SIG-M5 (cell line): ENCODE data around the gene KLHL40.

Experiments used
- DNase-seq: peaks from one replicate; lab custom pipeline; 2025; lab: John Stamatoyannopoulos, UW

The KLHL40 gene

DNA sequence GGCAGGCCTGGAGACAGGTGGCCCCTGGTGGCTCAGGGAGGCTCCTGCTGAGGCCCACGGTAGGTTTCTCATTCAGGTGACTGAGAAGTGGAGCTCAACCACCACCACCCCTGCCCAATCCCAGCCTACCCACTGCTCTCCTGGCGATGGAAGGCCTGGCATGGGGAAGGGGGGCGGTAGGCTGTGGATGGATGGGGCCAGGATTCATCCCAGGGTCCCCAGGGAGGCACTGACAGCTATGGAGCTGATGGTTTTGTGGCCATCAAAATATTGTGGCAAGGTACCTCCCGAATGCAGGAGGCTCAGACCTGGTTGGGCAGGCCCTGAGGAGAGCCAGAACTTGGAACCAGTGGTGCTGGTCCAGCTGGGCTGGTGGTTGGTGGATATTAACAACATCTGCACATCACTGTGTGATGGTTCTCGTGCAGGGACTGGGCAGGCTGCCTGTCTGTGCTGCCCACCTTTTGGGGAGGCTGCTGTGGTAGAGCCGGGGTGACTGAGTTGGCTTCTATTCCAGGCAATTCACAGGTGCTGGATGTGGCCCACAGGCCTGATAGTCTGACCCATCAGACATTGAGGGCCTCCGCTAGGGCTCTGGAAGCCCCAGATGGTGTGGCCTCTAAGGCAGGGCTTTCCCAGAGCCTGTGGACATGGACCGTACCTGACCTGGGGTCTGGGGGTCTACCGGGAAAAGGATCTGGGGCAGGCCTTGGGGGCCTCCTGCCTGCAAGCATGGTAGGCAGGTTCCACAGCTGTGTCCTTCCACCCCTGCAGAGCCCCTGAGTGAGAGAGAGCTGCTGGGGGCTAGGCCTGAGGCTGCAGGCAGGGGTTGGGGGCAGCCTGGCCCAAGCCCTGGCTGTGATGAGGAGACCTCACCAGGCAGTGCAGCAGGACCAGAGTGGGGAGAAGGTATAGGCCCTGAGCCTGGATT lies 28.4 kb upstream of the KLHL40 start:
- no peak for DNase-seq

DNA sequence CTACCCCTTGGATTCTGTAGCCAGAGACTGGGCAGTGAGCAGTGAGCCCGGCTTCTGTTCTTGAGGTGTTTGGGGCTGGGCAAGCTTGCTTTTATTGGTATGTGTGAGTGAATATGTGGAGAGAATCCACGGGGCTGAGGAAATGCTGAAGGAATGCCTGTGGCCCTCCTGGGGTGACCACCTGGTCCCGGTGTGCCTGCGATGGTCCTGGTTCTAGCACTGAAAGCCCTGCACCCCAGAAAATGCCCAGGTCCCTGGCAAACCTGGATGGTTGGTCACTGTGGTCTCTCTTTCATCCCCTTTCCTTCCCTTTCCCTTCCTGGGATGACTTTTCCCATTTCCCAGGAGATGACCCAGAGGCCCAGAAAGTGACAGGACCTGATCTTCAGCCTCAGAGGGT lies 27.7 kb upstream of the KLHL40 start:
- DNase-seq: no peak

DNA sequence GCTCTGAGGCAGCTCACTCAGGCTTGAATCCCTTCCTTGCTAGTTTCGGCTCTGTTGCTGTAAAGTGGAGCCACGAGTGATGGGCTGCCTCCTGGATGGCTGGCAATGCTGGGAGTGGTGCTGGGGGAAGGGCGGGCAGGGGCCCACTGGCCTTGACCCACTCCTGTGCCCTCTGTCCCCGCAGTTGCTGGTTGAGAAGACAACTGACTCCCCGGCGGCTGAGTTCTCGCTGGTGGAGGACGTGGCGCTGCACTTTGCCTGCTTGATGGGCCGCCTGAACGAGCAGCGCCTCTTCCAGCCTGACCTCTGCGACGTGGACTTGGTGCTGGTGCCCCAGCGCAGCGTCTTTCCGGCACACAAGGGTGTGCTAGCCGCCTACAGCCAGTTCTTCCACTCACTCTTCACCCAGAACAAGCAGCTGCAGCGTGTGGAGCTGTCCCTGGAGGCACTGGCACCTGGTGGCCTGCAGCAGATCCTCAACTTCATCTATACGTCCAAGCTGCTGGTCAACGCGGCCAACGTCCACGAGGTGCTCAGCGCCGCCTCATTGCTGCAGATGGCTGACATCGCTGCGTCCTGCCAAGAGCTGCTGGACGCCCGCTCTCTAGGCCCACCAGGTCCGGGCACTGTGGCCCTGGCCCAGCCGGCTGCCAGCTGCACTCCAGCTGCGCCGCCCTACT lies 27.1 kb upstream of the KLHL40 start:
- DNase-seq: no peak

DNA sequence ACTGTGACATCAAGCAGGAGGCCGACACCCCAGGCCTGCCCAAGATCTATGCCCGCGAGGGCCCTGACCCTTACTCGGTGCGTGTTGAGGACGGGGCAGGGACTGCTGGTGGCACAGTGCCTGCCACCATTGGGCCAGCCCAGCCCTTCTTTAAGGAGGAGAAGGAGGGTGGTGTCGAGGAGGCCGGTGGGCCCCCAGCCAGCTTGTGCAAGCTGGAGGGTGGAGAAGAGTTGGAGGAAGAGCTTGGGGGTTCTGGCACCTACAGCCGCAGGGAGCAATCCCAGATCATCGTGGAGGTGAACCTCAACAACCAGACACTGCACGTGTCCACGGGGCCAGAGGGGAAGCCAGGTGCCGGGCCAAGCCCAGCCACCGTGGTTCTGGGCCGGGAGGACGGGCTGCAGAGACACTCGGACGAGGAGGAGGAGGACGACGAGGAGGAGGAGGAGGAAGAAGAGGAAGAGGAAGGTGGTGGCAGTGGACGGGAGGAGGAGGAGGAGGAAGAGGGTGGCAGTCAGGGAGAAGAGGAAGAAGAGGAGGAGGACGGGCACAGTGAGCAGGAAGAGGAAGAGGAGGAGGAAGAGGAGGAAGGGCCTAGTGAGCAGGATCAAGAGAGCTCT lies 26.5 kb upstream of the KLHL40 start:
- DNase-seq: no peak

DNA sequence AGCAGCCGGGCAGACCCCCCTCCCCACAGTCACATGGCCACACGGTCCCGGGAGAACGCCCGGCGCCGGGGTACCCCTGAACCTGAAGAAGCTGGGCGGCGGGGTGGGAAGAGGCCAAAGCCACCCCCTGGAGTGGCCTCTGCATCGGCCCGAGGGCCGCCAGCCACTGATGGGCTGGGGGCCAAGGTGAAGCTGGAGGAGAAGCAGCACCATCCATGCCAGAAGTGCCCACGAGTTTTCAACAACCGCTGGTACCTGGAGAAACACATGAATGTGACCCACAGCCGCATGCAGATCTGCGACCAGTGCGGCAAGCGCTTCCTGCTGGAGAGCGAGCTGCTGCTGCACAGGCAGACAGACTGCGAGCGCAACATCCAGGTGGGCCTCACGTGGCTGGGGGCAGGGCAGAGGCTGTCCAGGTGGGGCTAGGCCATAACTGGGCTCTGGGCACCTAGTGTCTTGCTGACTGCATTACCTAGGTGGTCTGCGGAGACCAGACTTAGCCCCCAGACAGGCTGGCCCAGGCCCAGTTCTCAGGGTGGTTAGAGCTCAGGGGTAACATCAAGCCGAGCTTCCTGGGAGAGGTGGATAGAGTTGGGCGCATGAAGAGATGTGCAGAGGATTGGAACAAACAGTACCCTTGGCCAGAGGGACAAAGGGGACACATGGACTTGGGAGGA lies 25.7 kb upstream of the KLHL40 start:
- DNase-seq: no peak

DNA sequence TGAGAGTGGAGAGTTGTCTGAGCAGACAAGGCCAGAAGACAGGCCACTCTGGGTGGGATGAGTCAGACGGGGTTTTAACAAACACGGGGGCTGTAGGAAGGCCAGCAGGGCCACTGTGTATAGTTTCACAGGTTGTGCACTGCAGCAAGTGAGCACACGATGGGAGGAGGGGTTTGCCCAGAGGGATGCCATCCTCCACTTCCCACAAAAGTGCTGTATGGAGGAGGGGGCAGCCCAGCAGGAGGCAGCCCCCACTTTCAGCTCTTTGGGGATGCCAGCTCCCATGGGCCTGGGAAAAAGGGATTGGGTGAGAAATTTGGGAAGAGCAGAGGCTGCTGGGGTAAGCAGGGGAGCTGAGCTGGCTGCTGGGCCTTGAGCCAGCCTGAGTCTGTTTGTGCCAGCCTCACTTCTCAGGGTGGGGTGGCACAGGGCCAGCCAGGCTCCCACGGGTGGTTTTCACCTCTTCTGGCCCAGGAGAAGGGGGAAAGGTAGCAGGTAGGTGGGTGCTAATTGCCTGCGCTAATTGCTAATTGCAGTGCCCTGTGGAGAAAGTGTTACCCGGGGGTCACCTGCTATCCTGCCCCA lies 25.1 kb upstream of the KLHL40 start:
- no peak for DNase-seq

DNA sequence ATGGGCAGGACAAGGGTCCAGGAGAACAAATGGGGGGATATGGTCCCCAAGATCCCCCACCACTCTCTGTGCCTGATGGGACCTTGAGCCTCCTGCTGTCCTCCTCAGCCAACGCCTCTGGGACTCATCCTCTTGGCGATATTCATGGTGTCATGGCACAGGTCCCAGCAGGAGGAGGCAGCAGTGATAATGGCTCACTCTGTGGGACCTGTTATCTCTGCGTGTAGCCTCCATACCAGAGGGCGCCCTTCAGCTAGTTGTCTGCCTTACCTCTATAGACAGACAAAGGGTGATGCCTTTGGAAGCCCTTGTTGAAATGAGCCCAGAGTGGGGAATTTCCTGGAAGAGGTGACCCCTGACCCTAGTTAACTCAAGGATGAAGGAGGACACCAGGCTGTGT lies 24.4 kb upstream of the KLHL40 start:
- no peak for DNase-seq

DNA sequence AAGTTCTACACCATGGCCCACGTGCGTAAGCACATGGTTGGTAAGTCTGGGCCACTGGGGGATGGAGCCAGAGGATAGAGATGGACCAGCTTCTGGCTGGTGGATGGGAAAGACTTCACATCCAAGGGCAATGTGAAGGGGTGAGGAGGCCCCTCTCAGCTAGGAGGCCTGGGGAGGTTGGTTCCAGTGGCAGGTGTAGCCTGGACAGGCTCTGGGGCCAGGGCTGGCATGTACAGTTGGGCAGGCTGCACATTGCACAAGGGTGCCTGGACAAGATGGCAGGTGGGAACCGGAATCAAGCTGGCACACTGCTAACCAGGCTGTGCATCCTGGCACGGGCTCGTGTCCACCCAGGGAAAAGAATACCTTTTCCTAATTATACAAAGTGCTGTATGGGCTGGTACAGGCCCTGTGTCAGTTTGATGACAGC lies 23.7 kb upstream of the KLHL40 start:
- no peak for DNase-seq

DNA sequence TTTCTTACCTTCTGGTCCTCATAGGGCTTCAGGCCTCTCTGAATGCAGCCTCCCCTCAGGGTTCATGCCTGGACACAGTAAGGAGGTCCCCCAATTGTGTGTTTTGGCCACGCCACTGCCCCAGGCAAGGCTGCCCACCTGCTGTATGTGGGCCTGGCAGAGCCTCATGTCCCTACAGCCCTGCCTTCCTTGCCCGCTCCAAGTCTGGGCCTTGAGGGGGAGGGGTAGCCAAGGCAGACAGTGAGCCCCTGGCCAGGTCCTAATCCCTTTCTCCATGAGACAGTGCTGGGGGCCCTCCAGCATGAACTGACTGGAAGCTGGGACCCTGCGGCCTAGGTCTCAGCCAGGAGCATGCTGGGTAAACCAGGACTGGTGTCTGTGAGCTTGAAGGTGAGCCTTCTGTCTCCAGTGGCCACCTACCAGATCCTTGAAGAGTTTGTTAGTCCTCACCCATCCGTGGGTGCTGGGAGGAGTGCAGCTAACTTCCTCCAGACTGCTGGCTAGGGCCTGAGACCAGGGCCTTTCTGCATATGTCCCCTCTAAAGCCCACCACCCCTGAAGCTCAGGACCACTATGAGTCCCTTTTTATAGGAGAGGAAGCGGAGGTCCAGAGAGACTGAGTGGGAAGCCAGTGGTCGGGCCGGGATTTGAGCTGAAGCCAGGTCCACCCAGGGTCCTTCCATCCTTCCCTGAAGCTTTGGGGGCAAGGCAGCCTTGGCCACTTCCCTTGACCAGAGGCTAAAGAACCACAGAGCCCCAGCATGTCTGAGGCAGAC lies 23.1 kb upstream of the KLHL40 start:
- no peak for DNase-seq

DNA sequence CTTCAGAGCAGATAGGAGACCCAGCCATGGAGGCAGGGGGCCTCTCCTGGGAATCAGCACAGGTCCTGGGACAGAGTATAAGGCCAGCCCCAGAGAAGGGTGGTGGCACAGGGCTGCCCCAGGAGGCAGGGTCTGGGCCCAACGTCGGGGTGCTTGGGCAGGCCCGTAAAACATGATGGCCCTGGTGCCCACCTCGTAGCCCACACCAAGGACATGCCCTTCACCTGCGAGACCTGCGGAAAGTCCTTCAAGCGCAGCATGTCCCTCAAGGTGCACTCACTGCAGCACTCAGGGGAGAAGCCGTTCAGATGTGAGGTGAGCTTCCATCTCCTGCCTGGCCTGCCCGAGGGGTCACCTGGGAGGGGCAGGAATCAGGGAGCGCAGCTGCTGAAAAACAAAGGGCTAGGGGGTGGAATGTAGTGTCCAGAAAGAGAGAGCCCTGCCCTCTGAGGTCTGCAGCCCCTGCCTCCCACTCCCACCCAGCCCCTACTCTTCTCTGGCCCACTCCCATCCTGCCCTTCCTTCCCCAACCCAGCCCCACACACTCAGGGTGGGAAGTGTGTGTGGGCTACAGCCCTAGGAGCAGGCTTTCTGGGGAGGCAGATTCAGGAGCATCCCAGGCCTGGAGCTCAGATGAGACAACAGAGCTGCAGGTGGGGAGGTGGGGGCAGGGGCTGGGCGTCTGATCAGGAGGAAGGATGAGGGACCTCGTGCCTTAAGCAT lies 22.4 kb upstream of the KLHL40 start:
- DNase-seq: no peak

DNA sequence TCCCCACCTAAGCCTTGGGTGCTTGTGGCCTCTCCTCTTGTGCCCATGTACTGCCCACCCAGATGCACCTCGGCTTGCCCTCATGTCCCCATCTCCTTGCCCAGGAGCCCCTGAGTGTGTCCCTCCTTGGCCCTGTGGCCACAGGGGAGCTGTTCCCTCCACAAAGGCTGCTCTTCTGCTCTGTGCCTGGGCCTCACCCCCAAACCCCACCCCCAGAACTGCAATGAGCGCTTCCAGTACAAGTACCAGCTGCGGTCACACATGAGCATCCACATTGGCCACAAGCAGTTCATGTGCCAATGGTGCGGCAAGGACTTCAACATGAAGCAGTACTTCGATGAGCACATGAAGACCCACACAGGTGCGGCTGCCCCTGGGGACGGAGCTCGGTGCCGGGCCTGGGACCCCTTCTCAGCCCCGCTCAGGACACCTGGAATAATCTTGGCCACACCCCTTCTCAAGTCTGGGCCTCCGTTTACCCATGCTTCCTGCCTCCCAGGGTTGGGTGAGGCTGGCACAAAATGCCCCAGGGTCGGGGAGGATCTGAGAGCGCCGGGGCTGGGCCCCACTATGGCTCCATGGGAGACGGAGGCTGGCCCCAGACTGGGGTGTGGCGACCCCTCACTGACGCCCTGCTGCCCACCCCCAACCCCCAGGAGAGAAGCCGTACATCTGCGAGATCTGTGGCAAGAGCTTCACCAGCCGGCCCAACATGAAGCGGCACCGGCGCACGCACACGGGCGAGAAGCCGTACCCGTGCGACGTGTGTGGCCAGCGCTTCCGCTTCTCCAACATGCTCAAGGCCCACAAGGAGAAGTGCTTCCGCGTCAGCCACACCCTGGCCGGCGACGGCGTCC lies 21.5 kb upstream of the KLHL40 start:
- no peak for DNase-seq

DNA sequence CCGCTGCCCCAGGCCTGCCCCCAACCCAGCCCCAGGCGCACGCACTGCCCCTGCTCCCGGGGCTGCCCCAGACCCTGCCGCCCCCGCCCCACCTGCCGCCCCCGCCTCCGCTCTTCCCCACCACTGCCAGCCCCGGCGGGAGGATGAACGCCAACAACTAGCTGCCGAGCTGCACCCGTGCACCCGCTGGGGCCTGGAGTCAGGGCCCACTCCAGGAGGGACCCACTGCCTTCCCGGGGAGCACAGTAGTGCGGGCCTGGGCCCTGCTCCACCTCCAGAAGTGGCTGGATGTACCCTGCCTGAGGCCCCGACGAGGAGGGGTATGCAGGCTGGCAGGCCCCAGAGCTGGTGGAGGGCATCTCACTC lies 20.9 kb upstream of the KLHL40 start:
- DNase-seq: no peak

DNA sequence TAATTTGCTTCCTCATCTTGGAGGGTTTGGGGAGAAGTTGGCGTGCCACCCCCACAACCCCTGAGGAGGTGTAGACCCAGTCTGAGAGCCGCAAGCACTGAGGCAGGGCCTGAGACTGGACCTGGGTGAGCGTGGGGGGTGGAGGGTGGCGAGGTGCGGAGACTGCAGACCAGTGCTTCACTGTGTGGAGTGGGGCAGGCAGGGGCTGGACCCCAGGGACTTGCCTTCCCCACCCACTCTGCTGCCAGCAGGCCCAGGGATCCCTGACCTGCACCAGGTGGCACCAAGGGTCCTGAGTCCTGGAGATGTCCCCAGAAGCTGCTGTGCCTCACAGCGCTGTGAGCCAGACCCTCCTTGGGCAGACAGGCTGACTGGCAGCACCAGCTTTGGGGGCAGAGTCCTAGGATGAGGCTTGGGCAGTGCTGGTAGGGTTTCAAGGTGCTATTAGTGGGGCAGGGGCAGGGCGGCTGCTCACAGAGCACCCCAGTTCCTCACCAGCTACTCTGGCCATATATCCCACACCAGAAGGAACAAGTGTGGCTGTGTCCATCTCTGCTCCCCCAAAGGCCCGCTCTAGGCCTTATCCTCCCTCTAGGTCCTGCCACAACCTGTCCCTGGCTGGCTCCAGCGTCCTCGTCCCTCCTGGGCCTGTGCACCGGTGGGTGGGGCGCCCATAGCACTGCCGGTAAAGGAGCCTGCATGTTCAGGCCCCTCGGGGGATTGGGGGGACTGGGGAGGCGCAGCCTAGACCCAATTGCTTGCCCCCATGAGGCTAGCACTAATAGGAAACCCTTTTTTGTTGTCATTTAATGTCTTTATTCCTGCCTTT lies 20.1 kb upstream of the KLHL40 start:
- no peak for DNase-seq

DNA sequence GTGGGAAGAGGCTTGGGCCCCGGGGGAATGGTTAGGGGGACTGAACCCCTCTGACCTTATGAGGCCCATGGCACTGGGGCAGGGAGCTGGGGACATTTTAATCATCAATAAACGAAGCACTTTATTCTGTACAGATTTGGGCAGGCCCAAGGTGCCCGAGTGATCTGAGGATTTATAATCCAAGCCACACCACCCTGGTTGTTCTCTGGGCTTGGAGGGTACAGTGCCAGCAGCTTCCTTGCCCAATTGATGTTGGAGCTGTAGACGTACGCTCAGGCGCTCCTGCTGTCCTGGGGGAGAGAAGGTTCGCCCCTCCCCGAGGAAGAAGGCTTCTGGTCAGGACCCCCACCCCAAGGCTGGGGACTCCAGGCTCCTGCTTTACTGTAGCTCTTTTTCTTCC lies 19.3 kb upstream of the KLHL40 start:
- no peak for DNase-seq

DNA sequence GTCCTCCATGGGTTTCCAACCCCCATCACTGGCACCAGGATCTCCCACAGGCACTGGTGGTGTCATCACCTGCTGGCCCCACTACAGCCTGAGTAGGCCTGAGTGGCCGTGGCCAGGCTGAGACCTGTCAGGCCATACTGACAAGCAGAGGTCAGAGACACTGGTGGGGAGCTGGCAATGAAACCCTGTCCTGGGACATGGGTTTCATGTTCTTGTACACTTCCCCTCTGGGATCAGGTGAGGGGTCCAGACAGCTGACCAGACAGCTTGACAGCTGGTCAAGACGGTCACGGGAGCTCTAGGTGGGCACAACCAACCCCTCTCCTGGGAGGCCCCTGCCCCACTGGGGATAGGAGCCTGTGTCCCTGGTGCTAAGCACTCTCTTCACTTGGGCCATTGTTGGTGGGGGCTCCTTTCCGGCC lies 18.7 kb upstream of the KLHL40 start:
- DNase-seq: no peak

DNA sequence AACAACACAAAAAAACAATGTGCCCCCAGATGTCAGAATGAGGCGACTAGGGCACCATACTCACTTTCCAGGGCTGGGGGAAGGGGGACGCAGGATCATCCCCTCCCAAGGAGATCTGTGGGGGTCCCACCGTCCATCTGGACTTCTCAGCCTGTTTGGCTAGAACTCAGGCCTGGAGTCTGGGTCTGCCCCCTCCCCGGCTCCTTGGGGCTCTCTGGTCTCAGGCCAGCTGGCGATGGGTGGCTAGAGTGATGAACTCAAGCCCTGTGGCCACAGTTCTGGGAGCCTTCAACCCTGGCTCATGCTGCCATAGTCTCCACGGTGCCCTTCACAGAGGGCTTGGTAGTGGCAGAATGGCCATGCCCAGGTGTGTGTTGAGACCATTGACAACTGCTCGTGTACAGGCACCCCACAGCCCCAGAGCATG lies 18.2 kb upstream of the KLHL40 start:
- no peak for DNase-seq

DNA sequence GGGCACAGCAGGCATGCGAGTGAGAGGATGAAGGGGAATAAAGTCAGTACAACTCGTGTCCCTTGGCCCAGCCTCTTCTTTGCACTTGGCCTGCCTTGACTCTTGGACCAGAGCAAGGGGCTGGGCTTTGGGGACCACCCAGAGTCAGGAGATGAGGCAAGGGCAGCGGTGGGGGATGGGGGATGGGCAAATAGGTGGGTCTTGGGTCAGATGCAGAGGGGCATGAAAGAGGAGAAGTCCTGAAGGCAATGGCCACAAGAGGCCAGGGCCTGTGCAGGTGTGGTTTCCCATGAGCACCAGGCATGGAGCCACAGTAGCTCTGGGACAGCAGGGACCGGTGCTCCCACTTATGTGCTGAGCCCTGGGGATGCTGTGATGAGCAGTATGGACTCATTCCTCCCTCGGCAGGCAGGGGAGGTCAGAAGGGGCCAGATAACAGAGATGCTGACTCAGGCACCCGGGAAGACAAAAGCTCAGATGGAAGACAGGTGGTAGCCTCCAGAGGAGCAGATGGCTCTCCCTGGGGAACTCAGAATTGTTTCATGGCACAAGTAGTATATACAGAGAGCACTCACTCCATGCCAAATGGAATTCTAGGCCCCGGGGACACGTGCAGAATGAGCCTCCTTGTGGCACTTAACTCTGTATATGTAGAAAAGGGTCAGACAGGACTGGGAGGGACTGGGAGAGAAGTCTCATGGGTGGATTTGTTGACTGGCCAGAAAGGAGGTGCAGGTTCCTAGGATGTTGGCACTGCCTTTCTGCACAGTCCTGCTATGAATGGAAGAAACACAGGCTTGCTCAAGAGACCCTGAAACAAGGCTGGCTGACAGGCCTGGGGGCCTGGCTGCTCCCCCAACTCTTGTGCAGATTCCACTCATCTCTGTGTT lies 17.6 kb upstream of the KLHL40 start:
- DNase-seq: no peak

DNA sequence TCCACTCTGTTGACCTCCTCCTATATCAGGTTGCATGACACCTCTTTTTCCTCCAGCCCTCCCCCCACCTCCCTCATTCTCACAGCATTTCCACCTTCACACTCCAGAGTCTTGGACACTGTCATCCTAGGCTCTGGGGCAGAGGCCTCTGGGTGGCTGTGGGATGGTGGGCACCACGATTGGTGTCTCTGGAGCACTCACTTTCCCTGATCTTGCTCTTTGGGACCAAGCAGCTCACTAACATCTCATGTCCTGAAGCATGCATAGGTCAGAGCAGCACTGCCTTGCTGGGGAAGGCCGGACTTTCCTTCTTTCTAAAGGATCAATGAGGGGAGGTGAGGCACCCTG lies 16.9 kb upstream of the KLHL40 start:
- DNase-seq: no peak
